ENCODE results near the gene GNRHR.
"Not testable (repeated sequence)": the region's sequence is repeated elsewhere in the genome, so short reads cannot be mapped to it uniquely, and the experiment has no call there.

Gene GNRHR, protein sequence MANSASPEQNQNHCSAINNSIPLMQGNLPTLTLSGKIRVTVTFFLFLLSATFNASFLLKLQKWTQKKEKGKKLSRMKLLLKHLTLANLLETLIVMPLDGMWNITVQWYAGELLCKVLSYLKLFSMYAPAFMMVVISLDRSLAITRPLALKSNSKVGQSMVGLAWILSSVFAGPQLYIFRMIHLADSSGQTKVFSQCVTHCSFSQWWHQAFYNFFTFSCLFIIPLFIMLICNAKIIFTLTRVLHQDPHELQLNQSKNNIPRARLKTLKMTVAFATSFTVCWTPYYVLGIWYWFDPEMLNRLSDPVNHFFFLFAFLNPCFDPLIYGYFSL

DNA sequence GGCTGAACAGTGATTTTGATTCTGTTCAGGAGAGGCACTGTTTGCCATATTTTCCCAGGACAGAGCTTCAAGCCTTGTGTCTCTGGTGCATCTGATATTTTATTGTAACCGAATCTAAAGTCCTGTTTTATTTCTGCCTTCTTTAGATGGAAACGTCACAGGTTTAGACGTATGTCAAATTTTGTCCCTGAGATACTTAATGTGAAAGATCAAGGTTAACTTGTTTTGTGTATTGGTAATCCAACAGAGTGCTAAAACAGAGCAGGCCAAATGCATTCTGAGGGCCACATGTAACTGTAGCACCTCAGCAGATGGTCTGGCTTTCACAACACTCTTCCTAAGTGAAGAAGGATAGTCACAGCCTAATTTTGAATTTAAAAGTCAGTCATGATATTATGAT lies at the start of gene GNRHR:
GNRHR (minus strand) TSS at position 101 of the 400 bp plus-strand sequence; CDS start at position 48, 53 bp downstream.
- ATAC-seq (no peak), DNase-seq (ENCODE audit: low spot score in 2 of 2) (no peak)
- no peaks in the 10 kb centered on the region for H3K9me3 Mint-ChIP-seq
- H3K4me3 Mint-ChIP-seq = no peak within 1 kb of the TSS
- H3K4me1 Mint-ChIP-seq = no peaks in the 10 kb centered on the region
- no peaks in the 10 kb centered on the region for H3K36me3 Mint-ChIP-seq
- no peak within 1 kb of the TSS for H3K27ac Mint-ChIP-seq

DNA sequence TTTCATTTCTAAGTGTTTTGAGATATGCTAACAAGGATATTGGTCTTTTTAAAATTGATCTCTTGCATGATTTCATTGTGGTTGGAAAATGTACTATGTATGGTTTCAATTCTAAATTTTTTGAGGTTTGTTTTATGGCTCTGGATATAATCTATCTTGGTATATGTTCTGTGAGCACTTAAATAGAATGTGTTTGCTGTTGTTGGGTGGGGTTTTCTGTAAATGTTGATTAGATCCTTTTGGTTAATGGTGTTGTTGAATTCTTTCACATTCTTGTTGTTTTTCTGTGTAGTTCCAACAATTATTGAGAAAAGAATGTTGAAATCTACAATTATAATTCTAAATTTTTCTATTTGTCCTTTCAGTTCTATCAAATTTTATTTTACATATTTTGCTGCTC lies 42.6 kb upstream of the GNRHR start:
- Mint-ChIP-seq H3K4me3 (no peak overlapping the region), H3K4me1 (no peaks in the 10 kb centered on the region), H3K9me3 (no peaks in the 10 kb centered on the region), H3K36me3 (no peaks in the 10 kb centered on the region), H3K27ac (no peak overlapping the region)
- ATAC-seq (no peak), DNase-seq (ENCODE audit: low spot score in 2 of 2) (no peak)

DNA sequence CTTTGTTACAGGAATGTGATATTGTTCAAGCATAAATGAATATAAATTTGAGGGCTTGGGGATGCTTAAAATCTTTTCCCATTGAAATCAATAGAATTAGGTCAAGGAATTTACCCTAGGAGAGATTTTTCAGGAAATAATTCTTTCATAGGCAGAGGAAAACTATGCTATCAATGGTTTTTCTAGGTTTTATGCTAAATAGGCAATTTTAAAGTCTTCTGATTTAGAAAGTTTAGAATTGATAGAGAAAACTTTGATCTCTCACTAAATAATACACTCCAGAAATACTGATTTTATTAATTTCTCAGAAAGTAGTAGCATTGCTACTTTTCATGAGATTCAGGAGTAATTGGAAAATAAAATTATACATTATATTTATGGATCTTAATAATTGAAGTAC lies 36.5 kb upstream of the GNRHR start:
- no peaks in the 10 kb centered on the region for H3K4me1 Mint-ChIP-seq

DNA sequence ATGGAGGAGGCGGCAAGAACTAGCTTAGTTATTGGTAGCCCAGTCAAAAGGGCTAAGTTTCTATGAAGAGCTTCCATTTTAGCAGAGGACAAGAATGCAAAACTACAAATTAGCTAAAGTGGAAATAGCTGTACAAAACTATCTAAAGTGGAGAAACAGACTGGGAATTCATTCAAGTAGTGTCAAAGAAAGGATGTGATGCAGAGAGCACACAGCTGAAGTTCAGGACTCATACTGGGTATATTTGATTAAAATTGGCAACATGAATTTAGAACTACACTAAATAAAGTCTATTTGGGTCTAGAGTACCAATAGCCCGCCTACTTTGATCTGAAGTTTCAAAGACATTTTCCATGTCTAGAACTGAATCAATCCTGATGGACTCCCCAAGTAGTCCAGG lies 33.1 kb upstream of the GNRHR start:
- Mint-ChIP-seq H3K4me1 (no peaks in the 10 kb centered on the region), H3K4me3 (no peak overlapping the region), H3K9me3 (no peaks in the 10 kb centered on the region), H3K27ac (no peak overlapping the region), H3K36me3 (no peaks in the 10 kb centered on the region)
- ATAC-seq = no peak
- no peak for DNase-seq (ENCODE audit: low spot score in 2 of 2)

More for the DNA sequence above, 36.5 kb upstream of the GNRHR start:
- Mint-ChIP-seq H3K27ac (no peak overlapping the region), H3K9me3 (no peaks in the 10 kb centered on the region), H3K4me3 (no peak overlapping the region), H3K36me3 (no peaks in the 10 kb centered on the region)
- DNase-seq (ENCODE audit: low spot score in 2 of 2) (no peak), ATAC-seq (no peak)

DNA sequence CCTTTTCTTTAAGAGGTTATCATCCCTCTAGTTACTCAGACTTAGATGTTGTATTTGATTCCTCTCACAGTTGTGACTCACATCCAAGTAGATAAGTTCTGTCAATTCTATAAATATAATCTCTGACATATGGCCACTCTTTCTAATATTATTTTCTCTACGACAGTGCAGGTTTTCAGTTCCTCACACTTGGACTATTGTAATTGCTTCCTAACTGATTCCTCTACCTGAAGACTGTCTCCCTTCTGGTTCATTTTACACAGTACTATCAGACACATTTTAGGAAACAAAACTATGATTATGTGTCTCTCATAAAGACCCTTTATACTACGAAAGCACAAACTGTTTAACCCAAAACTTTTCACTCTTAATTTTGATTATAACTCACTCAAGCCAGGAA lies 31.3 kb upstream of the GNRHR start:
- ATAC-seq = peak; percentile 48
- Mint-ChIP-seq H3K27ac (no peak overlapping the region), H3K4me3 (no peak overlapping the region), H3K36me3 (no peaks in the 10 kb centered on the region), H3K9me3 (no peaks in the 10 kb centered on the region), H3K4me1 (no peaks in the 10 kb centered on the region)
- DNase-seq (ENCODE audit: low spot score in 2 of 2) = no peak

DNA sequence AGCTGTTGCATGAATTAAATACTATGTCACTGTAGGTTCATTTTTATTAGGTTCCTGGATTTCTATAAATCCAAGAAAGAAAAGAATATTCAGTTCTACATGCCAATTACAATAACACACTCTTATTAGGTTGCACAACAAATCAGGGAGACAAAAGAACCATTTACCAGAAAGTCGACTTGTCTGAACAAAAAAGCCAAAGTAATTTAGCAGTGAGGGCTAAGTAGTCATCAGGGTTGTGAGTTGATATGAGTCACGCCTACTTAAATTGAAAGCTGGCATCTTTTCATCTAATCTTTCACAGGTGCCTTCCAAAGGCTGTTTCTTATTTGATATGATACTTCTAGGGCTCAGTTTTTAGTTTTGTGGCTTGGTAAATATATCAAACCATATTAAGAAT lies 25.4 kb upstream of the GNRHR start:
- ATAC-seq = no peak
- H3K4me1 Mint-ChIP-seq = no peaks in the 10 kb centered on the region
- H3K36me3 Mint-ChIP-seq = no peaks in the 10 kb centered on the region
- DNase-seq (ENCODE audit: low spot score in 2 of 2) = no peak
- H3K4me3 Mint-ChIP-seq = no peak overlapping the region
- H3K9me3 Mint-ChIP-seq = no peaks in the 10 kb centered on the region
- no peak overlapping the region for H3K27ac Mint-ChIP-seq

DNA sequence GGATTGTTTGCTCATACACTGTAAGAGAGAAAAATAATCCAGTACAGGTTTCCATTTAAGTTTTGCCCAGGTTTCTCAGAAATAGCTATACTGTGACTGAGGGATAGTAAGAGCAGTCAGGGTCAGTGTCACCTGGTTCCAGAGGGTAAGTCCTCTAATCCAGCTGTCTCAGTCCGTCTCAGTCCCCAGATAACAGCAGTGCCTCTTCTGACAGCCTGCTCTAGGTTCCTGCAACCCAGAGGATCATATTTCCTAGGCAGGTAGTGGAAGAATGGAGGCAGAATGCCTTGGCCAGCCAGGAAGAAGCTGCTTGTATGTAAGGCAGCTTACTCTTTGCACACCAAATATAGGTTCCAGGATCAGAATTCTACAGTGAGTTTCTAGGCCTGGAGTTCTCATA lies 22.6 kb upstream of the GNRHR start:
- Mint-ChIP-seq H3K4me3 (no peak overlapping the region), H3K4me1 (no peaks in the 10 kb centered on the region), H3K9me3 (no peaks in the 10 kb centered on the region), H3K36me3 (no peaks in the 10 kb centered on the region), H3K27ac (no peak overlapping the region)
- DNase-seq (ENCODE audit: low spot score in 2 of 2) (no peak), ATAC-seq (no peak)

DNA sequence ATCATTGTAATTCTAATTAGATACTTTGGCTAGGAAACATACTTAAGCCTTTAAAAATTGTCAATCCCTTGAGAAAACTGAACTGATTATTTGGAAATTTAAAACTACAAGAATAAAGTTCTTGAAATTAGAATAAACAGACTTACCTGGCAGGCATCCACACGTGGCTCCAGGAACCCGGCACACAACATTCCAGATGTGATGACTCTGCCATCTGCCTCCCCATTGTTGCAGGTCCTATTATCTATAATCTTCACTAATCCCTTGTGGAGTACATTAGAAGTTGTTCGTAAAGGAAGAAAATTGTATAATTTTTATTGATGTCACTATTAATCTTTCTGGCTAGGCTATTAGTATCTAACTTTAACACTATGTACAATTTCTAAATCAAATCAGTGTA lies 16.2 kb upstream of the GNRHR start:
- Mint-ChIP-seq H3K9me3 (no peaks in the 10 kb centered on the region), H3K4me3 (no peak overlapping the region), H3K4me1 (no peaks in the 10 kb centered on the region), H3K27ac (no peak overlapping the region), H3K36me3 (no peaks in the 10 kb centered on the region)
- no peak for ATAC-seq
- DNase-seq (ENCODE audit: low spot score in 2 of 2) = no peak

DNA sequence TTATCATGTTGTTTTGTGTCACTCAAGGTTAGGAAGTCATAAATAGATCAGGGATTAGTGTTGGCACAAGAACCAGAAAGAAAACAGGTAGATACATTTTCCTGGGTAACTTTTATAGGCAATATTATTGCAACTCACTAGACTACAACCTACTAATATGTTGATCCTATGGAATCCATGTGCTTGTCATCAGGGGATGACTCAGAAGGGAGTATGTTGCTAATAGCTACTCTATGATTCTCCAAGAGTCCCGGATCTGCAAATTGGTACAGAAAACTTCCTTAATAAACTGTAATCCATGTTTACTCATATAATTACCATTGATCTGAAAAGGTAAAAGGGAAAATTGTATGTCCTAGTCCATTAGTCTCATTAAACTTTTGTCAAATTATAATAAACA lies 11.7 kb upstream of the GNRHR start:
- H3K36me3 Mint-ChIP-seq = no peaks in the 10 kb centered on the region
- ATAC-seq = no peak
- peaks cover 5% of the 10 kb centered on the region for H3K4me1 Mint-ChIP-seq
- H3K4me3 Mint-ChIP-seq = no peak overlapping the region
- no peaks in the 10 kb centered on the region for H3K9me3 Mint-ChIP-seq
- DNase-seq (ENCODE audit: low spot score in 2 of 2) = no peak
- H3K27ac Mint-ChIP-seq = no peak overlapping the region

DNA sequence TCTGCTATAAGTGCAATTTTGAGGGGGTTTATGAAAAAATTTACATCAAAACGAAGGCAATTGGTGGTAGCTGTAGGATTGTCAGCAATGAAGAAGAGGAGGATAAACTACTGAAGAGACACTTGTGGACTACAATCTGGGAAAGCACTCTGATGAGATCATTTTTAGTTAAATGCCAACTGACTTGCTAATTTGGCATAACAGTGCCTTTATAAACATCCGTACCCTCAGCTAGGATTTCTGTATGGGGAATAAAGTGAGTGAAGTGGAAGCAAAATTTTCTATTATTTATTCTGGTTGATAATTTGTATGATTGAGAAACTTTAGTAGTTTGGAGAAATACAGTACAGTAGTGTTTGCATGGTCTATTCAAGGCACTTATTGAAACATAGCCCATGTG lies 11.2 kb upstream of the GNRHR start:
- Mint-ChIP-seq H3K4me3 (no peak overlapping the region), H3K9me3 (no peaks in the 10 kb centered on the region), H3K27ac (no peak overlapping the region), H3K4me1 (peaks cover 5% of the 10 kb centered on the region), H3K36me3 (no peaks in the 10 kb centered on the region)
- ATAC-seq = no peak
- DNase-seq (ENCODE audit: low spot score in 2 of 2) = no peak

DNA sequence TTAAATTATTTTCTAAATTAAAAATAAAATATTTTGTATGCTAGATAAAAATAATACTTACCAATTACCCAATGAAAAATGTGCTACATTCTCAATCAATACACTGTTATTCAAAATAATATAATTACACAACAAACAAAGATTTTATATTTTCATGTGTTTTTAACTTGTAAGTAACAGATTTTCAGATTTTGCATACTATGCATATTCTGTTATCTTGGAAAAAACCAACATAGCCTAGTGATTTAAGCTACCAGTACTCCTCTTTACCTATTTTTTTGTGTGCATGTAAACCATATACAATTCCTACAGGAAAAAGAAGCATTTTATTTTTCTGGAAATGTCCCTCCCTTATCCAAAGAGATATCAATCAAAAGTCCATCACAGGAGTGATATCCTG lies 10.0 kb upstream of the GNRHR start:
- ATAC-seq = no peak
- H3K36me3 Mint-ChIP-seq = no peaks in the 10 kb centered on the region
- no peak overlapping the region for H3K4me3 Mint-ChIP-seq
- H3K27ac Mint-ChIP-seq = no peak overlapping the region
- peaks cover 5% of the 10 kb centered on the region for H3K4me1 Mint-ChIP-seq
- H3K9me3 Mint-ChIP-seq = no peaks in the 10 kb centered on the region
- DNase-seq (ENCODE audit: low spot score in 2 of 2) = no peak

DNA sequence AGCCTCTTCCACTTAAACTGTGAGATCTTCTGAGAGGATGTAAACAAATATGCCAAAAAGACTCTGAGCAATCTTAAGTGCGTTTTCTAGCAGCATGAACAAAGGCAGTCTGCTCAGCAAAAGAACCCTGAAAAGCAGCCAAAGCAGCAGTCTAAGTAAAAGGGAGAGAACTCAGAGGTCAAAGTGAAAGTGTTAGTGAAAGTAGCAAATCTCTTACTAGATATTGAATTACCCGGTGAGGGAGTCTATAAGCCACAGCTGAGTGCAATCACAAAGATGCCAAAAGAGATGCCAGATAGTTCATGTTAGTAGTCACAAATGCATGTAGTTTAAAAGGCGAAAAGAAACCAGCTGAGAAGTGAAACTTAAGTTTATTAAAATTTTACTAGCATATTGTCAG lies 7.9 kb upstream of the GNRHR start:
- ATAC-seq (peak; percentile 75), DNase-seq (ENCODE audit: low spot score in 2 of 2) (no peak)
- H3K36me3 Mint-ChIP-seq = no peaks in the 10 kb centered on the region
- no peaks in the 10 kb centered on the region for H3K9me3 Mint-ChIP-seq
- H3K27ac Mint-ChIP-seq = no peak overlapping the region
- no peak overlapping the region for H3K4me3 Mint-ChIP-seq
- peaks cover 5% of the 10 kb centered on the region for H3K4me1 Mint-ChIP-seq

DNA sequence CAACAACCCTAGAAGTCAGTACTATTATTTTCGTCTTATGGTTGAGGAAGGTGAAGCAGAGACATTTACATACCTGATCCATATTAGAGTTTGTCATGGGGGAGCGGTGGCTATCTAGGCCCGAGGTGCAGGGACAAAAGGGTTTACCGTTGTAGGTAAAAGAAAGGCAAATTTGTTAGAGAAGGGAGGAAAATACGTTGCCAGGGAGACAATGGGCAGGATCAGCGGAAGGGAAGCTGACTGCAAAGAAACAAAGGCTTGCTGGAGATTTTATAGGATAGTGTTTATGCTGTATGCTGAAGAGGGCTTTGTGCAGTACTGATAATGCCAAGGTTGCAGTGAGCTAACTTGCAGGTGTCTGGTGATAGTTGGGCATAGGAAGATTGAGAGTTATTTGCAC lies 2.8 kb upstream of the GNRHR start:
- not testable (repeated sequence) for DNase-seq (ENCODE audit: low spot score in 2 of 2); H3K9me3 Mint-ChIP-seq; H3K4me3 Mint-ChIP-seq; ATAC-seq; H3K27ac Mint-ChIP-seq; H3K36me3 Mint-ChIP-seq; H3K4me1 Mint-ChIP-seq

DNA sequence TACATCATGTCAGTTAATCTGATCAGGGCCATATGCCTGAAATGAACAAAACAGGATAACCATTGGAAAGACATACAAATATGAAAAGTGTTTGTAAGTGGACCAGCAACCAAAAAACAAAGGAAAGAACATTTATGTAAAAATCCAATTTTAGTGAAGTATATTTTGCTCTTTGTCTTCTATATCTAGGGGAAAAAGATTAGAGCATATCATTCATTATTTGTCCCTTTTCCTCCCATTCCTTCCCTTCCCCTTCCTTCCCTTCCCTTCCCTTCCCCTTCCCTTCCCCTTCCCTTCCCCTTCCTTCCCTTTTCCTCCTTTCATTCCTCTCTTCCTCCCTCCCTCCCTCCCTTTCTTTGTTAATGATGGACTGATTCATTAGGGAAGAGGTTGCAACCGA lies 1.8 kb upstream of the GNRHR start:
- H3K9me3 Mint-ChIP-seq = no peaks in the 10 kb centered on the region
- H3K4me1 Mint-ChIP-seq = no peaks in the 10 kb centered on the region
- ATAC-seq (no peak), DNase-seq (ENCODE audit: low spot score in 2 of 2) (no peak)
- no peak overlapping the region for H3K4me3 Mint-ChIP-seq
- no peak overlapping the region for H3K27ac Mint-ChIP-seq
- H3K36me3 Mint-ChIP-seq = no peaks in the 10 kb centered on the region

DNA sequence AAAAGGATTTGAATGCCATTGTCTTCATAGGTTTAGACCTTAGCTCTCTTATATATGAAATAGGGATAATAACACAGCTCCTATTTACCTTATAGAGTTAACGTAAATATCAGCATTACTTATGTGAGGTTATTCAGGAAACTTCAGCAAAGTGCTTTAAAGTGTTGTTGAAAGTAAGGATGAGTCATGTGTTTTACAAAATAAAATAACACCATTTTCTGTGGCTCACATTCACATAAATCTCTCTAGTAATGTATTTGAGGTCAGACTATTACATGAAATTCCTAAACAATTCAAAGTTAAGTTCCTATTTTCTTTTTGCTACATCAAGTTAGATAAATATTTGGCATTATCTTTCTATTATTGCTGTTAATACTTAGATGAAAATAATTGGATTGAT lies 2.9 kb downstream of the GNRHR start:
- DNase-seq (ENCODE audit: low spot score in 2 of 2) (no peak), ATAC-seq (no peak)
- no peaks in the 10 kb centered on the region for H3K36me3 Mint-ChIP-seq
- H3K9me3 Mint-ChIP-seq = no peaks in the 10 kb centered on the region
- H3K27ac Mint-ChIP-seq = no peak overlapping the region
- H3K4me1 Mint-ChIP-seq = no peaks in the 10 kb centered on the region
- no peak overlapping the region for H3K4me3 Mint-ChIP-seq

DNA sequence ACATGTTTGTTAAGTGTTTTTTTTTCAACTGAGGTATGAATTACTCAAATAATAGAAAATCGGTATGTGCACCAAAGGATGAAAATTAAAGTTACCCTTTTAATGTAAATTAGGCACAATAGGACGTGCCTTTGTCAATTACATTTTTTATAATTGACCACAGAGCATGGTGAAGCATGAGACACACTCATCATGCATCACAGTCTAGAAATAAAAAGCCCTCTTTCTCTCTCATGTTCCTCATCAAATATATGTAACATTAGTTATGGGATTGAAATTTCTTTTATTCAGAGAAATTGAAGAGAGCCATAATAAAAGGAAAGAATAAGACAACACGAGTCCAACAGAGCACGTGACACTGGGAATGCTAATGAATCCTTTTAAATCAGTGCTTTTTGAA lies 3.5 kb downstream of the GNRHR start:
- no peak for ATAC-seq
- Mint-ChIP-seq H3K9me3 (no peaks in the 10 kb centered on the region), H3K4me3 (no peak overlapping the region), H3K4me1 (no peaks in the 10 kb centered on the region), H3K27ac (no peak overlapping the region), H3K36me3 (no peaks in the 10 kb centered on the region)
- DNase-seq (ENCODE audit: low spot score in 2 of 2) = no peak

DNA sequence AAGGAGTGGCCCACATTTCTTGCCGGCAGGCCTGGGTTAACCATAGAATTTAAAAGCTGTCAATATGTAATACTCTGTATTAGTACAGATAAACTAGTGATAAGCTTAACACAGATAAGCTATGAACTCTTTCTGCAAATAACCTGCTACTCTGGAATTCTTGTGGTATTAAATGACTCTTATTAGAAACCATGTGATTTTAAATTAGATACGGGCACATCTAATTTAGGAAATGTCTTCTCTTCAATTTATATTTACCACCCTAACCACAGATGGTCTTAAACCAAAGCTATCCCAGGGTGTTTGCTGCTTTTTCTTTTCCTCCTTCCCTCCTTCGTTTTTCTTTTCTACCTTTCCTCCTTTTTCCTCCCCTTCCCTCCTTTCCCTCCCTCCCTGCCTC lies 4.9 kb downstream of the GNRHR start:
- Mint-ChIP-seq H3K9me3 (no peaks in the 10 kb centered on the region), H3K36me3 (no peaks in the 10 kb centered on the region), H3K4me3 (no peak overlapping the region), H3K27ac (no peak overlapping the region), H3K4me1 (no peaks in the 10 kb centered on the region)
- DNase-seq (ENCODE audit: low spot score in 2 of 2) = no peak
- ATAC-seq = no peak
